ENCODE data around the gene TXNRD2.
"Not testable (repeated sequence)": the region's sequence is repeated elsewhere in the genome, so short reads cannot be mapped to it uniquely, and the experiment has no call there.

Gene TXNRD2

GRCh38 chr22:19883446-19883845 is 58.2 kb downstream of the TXNRD2 start:
- not testable (repeated sequence) for DNase-seq (ENCODE audit: low read depth)

GRCh38 chr22:19882446-19883381 is 58.9 kb downstream of the TXNRD2 start:
- no peak for DNase-seq (ENCODE audit: low read depth)
- no peak overlapping the region for H3K4me3 ChIP-seq (ENCODE audit: low read depth, low read length)

More at GRCh38 chr22:19883446-19883845, 58.2 kb downstream of the TXNRD2 start:
- not testable (repeated sequence) for H3K4me3 ChIP-seq (ENCODE audit: low read depth, low read length)

- DNase-seq (ENCODE audit: low read depth), result peak; percentile 81
- H3K4me3 ChIP-seq (ENCODE audit: low read depth, low read length), result peak overlapping the region; percentile 3
Observed at GRCh38 chr22:19880786-19881569, 60.6 kb downstream of the TXNRD2 start.

- peak overlapping the region; percentile 3 for H3K4me3 ChIP-seq (ENCODE audit: low read depth, low read length)
- no peak for DNase-seq (ENCODE audit: low read depth)
Observed at GRCh38 chr22:19879992-19880785, 61.4 kb downstream of the TXNRD2 start.

GRCh38 chr22:19879643-19879991 is 62.0 kb downstream of the TXNRD2 start:
- no peak overlapping the region for H3K4me3 ChIP-seq (ENCODE audit: low read depth, low read length)
- DNase-seq (ENCODE audit: low read depth), result no peak

- no peak for DNase-seq (ENCODE audit: low read depth)
- peak overlapping the region; percentile 7 for H3K4me3 ChIP-seq (ENCODE audit: low read depth, low read length)
Observed at GRCh38 chr22:19879246-19879570, 62.4 kb downstream of the TXNRD2 start.

GRCh38 chr22:19878461-19879245 is 63.0 kb downstream of the TXNRD2 start:
- no peak for DNase-seq (ENCODE audit: low read depth)

GRCh38 chr22:19877626-19878339 is 63.8 kb downstream of the TXNRD2 start:
- no peak overlapping the region for H3K4me3 ChIP-seq (ENCODE audit: low read depth, low read length)
- DNase-seq (ENCODE audit: low read depth), result peak; percentile 58

More at GRCh38 chr22:19878461-19879245, 63.0 kb downstream of the TXNRD2 start:
- no peak overlapping the region for H3K4me3 ChIP-seq (ENCODE audit: low read depth, low read length)

- no peak for DNase-seq (ENCODE audit: low read depth)
- H3K4me3 ChIP-seq (ENCODE audit: low read depth, low read length), result no peak overlapping the region
Observed at GRCh38 chr22:19876941-19877625, 64.5 kb downstream of the TXNRD2 start.

- no peak for DNase-seq (ENCODE audit: low read depth)
- H3K4me3 ChIP-seq (ENCODE audit: low read depth, low read length), result no peak overlapping the region
Observed at GRCh38 chr22:19876314-19876940, 65.2 kb downstream of the TXNRD2 start.

GRCh38 chr22:19875531-19876313 is 65.9 kb downstream of the TXNRD2 start:
- no peak for DNase-seq (ENCODE audit: low read depth)

GRCh38 chr22:19875061-19875530 is 66.5 kb downstream of the TXNRD2 start:
- no peak overlapping the region for H3K4me3 ChIP-seq (ENCODE audit: low read depth, low read length)
- no peak for DNase-seq (ENCODE audit: low read depth)

More at GRCh38 chr22:19875531-19876313, 65.9 kb downstream of the TXNRD2 start:
- no peak overlapping the region for H3K4me3 ChIP-seq (ENCODE audit: low read depth, low read length)

GRCh38 chr22:19874307-19875060 is 67.1 kb downstream of the TXNRD2 start:
- no peak overlapping the region for H3K4me3 ChIP-seq (ENCODE audit: low read depth, low read length)
- no peak for DNase-seq (ENCODE audit: low read depth)

GRCh38 chr22:19873960-19874306 is 67.7 kb downstream of the TXNRD2 start:
- no peak for DNase-seq (ENCODE audit: low read depth)
- no peak overlapping the region for H3K4me3 ChIP-seq (ENCODE audit: low read depth, low read length)

GRCh38 chr22:19873138-19873959 is 68.3 kb downstream of the TXNRD2 start:
- no peak for DNase-seq (ENCODE audit: low read depth)
- no peak overlapping the region for H3K4me3 ChIP-seq (ENCODE audit: low read depth, low read length)

All from skeletal muscle cell (primary cell).